Measurements from ENCODE around the gene ZCCHC24. TPM values are rescaled to one million over a fixed set of nuclear protein-coding genes. Genes with fewer than 3 reads are reported as not detected.
A peak's percentile ranks its signal among the peaks of the same experiment; 100 is the strongest.

ZCCHC24 gene
- total RNA-seq, 1 donor from 2014 or later: 33.9 TPM

- DNase-seq (ENCODE audit: low spot score): no peak
These were observed 47.7 kb downstream of the ZCCHC24 start for GRCh38 chr10:79397575-79398303.

DNA sequence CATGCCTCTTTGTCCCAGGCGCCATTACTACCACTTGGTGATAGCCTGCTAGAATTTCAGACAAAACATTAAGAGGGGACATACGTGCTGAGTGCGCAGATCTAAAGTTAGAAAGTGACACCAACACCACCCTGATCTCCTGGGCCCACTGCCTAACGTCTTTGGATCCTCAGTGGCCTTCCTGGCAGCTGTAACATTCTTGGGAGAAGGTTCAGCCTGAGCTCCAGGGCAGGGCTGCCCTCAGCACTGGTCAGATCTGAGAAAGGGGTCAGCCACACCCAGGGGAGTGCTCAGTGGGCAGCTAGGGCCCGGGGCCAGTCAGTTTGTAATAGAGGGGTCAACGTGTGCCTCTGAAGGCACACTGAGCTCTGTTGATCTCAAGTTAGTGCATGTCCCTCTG, 48.4 kb downstream of the ZCCHC24 start:
- no peak for DNase-seq (ENCODE audit: low spot score)

- no peak for DNase-seq (ENCODE audit: low spot score)
These were observed 48.9 kb downstream of the ZCCHC24 start for GRCh38 chr10:79396520-79396919.

DNA sequence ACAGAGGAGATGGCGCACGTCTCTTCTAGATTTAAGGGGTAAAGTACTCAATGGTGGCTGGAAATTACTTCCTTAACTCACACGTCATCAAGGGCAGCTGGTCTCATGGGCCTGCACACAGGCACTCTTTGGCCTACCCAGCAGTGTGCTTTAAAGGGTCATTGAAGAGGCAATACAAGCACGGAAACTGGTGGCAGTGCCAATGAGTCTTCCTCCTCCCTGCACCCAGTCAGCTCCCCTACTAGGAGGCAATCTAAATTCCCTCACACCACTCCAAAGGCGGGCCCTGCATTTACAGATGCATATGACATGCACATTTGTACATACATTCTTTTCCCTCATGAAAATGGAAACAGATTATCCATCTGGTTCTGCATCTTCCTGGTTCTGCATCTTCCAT, 50.8 kb downstream of the ZCCHC24 start:
- DNase-seq (ENCODE audit: low spot score): no peak

- DNase-seq (ENCODE audit: low spot score): no peak
These were observed 51.4 kb downstream of the ZCCHC24 start for GRCh38 chr10:79393924-79394610.

GRCh38 chr10:79393221-79393923, 52.1 kb downstream of the ZCCHC24 start:
- no peak for DNase-seq (ENCODE audit: low spot score)

DNA sequence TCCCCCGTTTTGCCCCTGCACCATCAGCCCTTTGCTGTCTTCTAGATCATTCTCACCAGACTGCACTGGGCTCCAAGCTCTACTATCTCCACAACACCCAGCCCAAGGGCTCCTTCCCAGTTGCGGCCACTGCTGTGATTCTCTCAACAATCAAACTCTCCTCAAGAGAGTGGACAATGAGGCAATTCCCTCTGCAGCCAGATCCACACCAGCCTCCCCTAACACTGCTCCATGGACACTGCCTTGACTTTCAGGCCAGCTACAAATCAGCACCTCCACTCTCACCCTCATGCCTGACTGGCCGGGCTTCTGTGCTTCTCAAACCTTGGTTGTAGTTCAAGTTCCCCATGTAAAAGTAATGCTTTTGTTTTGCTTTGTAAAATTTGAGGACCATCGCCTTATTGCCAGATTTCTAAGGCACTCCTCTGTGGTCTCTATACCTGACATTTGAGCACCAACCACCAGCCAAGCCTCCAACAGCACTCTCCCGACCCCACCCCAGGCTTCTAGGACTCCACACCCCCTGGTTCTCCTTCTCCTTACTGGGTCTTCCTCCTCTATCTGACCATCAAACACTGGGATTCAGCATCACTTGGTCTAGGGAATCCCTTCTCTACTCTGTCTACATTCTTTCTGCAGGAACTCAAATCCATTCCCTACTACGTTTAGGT, 52.8 kb downstream of the ZCCHC24 start:
- DNase-seq (ENCODE audit: low spot score): no peak

DNA sequence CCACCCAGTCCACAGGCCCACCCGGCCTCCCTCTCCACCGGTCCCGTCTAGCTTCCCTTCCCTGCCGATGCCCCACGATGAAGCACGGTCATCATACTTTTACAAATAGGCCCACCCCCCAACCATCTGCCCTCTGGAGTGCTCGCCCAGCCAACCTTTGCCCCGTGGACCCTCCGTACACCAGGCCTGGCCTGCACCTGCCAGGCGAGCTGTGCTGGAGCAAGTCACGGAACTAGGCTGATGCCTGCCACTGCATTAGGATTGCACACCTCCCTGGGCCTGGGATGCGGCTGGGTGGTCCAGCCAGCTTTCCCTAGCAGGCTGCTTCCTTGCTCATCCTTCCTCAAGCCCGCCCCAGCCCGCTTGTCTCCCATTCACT, 53.4 kb downstream of the ZCCHC24 start:
- no peak for DNase-seq (ENCODE audit: low spot score)

DNA sequence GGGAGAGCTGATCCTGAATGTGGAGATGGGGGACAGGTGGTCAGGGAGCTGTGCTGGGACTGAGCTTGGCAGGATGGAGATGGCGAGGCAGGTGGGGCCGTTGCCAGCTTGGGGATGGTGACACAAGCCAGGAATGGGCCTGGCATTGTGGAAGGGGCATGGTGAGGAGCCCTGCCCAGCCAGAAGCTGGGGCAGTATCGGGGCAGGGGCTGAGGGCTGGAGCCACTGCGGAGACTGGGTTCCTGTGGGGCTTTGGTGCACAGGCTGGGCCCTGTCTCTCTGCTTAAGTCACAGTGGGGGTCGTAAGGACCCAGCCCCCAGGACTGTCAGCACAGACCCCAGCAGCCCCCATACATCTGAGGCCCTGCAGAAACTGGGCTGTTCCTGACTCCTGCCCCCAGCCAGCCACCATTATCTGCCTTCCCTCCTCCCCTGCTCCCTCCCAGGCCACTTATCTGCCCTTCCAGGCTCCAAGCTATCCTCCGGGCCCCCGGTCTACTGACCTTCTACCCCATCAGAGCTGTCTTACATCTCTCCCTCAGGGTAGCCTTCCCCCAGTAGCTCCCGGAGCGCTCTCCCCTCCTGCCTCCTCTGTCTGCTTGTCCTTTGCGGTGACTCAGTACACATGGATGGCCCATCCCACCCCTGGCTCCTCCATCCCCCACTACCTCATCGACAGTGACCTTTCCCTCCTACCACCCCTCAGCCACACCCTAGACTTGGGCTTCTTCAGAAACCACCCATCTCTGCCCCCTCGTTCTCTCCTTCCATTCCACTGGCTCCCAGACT, 54.0 kb downstream of the ZCCHC24 start:
- peak; percentile 59 for DNase-seq (ENCODE audit: low spot score)

GRCh38 chr10:79390551-79391229, 54.7 kb downstream of the ZCCHC24 start:
- peak; percentile 44 for DNase-seq (ENCODE audit: low spot score)

DNA sequence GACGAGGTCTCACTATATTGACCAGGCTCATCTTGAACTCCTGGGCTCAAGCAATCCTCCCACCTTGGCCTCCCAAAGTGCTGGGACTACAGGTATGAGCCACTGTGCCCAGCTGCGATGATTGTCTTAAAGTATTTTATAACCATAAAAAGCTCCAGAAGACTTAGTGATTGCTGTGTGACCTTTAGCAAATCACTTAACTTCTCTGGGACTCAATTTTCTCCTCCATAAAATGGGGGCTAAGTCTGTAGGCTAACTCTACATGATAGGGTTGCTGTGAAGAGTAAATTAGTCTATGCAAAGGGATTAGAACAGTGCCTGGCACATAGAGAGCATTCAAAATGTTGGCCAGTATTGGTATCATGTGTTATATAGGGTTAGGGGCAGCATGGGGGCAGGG, 55.4 kb downstream of the ZCCHC24 start:
- DNase-seq (ENCODE audit: low spot score): no peak

DNA sequence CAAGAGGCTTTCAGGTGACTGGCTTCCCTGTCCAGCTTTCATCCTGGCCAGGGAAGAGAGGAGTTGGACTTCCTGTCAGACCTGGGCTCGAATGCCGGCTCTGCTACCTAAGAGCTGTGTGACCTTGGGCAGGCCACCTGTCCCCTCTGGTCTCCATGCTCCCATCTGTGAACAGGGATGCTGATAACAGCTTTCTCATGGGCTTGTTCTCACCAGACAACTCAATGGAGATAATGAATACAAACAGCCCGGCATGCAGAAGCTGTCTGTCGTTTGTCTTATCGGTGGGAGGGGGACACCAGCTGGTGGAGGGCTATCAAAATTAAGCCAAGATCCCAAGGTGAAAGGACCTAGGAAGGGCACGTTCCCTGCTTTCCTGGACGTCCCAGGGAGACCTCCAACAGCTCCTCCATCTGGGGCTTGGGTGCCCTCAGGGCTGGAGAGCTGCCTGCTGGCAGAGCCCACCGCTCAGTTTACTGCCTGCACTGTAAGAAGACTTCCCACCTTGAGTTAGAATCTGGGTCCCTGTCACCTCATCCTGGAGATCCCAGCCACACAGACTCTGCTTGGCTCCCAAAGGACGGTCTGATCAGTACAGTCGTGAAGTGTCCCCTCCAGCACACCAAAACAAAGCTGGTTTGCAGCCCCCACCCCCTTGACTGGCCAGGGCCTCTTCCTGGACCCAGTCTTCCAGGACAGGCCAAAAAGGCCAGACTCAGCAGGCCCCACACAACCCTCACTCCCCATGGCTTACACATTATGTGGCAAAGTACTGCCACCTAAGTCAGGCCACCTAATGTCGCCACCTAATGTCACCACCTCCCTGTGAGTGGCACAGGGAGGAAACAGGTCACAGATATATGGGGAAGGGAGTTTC, 57.2 kb downstream of the ZCCHC24 start:
- DNase-seq (ENCODE audit: low spot score): no peak

- no peak for DNase-seq (ENCODE audit: low spot score)
These were observed 57.9 kb downstream of the ZCCHC24 start for GRCh38 chr10:79387466-79387973.

DNA sequence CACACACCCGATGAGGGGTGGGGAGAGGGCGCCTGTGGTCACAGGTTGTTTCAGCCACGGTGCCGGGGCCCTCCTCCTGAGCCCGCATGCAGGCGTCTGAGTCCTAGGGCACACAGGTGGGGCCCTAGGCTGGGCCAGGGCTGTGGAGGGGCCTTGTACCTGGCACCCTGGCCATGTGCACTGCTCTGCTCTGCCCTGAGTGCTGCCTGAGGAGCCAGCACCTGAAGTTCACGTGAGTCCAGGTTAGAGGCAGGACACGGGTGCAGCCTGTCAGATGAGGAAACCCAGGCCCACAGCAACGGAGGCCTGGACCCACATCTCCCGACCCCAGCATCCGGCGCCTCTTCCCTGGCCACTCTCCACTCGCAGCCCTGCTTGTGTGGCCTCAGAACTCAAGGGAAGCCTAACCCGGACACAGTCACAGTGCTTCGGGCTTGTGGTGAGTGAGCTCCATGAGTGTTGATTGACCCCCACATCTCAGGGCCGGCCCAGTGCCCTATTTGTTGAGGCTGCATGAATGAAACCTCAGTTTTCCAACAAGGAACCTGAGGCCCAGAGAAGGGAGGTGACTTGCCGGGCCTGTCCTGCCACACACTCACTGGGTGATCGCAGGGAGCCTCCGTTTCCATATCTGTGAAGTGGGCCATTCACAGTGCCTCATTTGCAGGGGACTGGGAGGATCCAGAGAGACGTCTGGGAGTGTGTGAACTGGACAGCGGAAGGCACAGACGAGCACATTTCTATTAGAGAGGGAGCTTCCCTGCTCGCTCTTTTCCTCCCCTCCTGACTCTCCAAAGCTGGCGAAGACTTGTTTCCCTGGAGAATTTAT, 58.6 kb downstream of the ZCCHC24 start:
- peak; percentile 43 for DNase-seq (ENCODE audit: low spot score)

GRCh38 chr10:79385804-79386531, 59.5 kb downstream of the ZCCHC24 start:
- no peak for DNase-seq (ENCODE audit: low spot score)

DNA sequence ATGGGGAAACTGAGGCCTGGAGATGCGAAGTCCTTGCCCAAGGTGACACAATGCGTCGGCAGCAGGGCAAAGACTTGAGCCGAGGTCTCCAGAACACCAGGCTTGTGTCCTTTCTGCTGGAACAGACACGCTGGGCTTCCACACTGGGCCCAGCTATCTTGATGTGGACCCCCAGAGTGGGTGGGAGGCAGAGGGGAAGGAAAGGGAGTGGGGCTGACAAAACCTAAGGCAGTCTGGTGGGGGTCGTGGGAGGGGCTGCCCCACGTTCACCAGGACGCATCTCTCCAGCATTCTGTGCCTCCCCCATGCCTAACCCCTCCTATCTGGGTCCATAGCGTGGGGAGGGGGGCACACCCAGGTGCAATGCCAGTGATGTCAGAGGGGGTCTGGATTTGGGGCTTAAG, 60.0 kb downstream of the ZCCHC24 start:
- DNase-seq (ENCODE audit: low spot score): peak; percentile 41

GRCh38 chr10:79384773-79385391, 60.5 kb downstream of the ZCCHC24 start:
- DNase-seq (ENCODE audit: low spot score): no peak
